Left forelimb (tissue), 1 donor: Measurements from ENCODE around the gene AADACL2.
"Not testable (repeated sequence)": the region's sequence is repeated elsewhere in the genome, so short reads cannot be mapped to it uniquely, and the experiment has no call there.

Experiments used
- DNase-seq: peaks from one replicate; pipeline ENCODE4 v3.0.0-alpha.2; 2018; ENCODE audit warnings: low spot score

Gene AADACL2, protein sequence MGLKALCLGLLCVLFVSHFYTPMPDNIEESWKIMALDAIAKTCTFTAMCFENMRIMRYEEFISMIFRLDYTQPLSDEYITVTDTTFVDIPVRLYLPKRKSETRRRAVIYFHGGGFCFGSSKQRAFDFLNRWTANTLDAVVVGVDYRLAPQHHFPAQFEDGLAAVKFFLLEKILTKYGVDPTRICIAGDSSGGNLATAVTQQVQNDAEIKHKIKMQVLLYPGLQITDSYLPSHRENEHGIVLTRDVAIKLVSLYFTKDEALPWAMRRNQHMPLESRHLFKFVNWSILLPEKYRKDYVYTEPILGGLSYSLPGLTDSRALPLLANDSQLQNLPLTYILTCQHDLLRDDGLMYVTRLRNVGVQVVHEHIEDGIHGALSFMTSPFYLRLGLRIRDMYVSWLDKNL

DNA sequence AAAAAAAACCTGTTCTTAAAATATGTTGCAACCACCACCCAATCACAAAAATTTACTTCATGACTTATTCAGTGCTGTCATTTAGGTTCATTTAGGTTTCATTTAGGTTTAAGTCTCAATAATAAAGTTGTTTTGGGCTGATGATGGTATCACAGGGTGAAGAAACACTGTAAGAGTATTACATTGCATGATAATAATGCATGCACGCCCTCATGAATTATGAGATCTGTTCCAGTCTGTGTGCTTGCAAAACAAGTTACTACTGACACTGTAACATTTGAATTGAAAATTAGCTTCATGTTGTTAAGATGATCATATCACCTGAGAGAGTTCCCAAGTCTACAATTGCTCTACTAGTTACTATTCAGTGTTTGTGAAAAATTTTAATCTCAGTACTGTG lies at the start of gene AADACL2:
Gene AADACL2, plus strand, starts transcription at position 315 of the 400 bp plus-strand sequence. CDS start 109 bp downstream, outside the sequence.
- no peak for DNase-seq

DNA sequence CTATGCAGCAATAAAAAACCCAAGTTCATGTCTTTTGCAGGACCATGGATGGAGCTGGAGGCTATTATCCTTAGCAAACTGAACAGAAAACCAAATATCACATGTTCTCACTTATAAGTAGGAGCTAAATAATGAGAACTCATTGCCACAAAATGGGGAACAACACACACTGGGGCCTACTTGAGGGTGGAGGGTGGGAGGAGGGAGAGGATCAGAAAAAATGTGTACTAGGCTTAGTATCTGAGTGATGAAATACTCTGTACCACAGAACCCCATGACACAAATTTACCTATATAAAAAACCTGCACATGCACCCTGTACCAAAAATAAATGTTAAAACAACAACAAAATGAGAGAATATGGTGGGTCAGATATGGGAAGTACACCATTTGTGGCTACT lies 49.6 kb upstream of the AADACL2 start:
- DNase-seq = no peak

DNA sequence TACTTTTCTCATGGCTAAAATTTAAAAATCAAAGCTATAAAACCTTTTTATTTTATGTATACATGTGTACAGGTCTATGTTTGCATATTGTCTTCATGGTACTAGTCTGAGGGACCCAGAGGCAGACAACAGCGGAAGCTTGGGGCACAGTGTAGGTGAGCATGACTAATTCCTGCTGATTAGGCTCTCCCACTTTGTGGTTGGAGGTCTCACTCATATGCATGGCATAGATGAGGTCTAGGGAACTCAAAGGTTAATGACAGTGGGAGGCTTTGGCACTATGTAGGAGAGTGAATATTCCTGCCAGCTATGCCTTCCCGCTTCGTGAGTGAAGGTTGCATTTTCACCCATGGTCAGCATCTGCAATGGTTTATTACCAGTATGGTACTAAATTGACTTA lies 47.5 kb upstream of the AADACL2 start:
- no peak for DNase-seq

DNA sequence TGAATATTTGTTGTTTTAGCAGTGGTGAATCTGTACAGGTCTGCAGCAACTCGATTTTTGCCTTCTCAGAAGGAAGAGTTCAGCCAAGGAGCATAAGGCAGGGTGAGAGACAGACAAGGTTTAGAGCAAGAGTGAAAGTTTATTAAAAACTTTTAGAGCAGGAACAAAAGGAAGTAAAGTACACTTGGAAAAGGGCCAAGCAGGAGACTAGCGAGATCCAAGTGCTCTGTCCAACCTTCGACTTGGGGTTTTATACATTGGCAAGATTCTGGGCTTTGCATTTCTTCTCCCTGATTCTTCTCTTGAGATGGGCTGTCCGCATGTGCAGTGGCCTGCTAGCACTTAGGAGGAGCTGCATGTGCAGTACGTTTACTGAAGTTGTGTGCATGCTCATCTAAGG lies 46.7 kb upstream of the AADACL2 start:
- no peak for DNase-seq

DNA sequence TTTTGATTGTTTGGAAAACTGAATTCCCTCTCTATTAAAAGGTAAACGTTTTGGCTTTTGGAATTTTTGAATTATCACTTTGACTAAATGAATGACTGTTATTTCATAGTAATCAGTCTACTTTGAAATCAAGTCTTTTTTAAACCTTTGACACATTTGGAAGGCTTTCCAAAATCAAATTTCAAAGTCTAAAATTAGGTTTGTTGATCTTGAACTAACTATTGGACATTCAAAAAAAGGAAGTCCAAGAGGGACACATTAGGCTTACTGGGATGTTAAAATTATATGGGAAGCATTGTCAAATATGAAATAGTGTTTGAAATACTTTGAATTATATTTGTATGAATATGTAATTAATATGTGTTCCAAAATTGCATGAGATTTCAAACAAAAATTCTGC lies 45.2 kb upstream of the AADACL2 start:
- DNase-seq = no peak

DNA sequence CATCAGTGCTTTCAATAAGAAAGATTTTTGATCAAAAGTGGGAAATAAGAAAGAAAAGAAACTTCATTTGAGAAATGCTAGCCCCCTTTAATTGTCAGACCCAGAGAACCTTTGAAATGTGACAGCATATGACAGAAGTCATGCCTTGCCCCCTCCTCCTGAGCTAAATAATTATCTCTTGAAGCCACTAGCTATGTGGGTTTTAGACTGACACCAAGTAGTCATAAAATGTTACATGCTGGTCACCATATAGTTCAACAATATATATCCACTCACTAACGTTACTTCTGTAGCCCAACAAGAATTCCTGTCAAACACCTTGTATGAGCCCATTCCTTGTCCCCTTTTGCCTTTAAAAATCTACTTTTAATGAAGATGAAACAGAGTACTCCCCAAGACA lies 43.1 kb upstream of the AADACL2 start:
- DNase-seq = no peak

DNA sequence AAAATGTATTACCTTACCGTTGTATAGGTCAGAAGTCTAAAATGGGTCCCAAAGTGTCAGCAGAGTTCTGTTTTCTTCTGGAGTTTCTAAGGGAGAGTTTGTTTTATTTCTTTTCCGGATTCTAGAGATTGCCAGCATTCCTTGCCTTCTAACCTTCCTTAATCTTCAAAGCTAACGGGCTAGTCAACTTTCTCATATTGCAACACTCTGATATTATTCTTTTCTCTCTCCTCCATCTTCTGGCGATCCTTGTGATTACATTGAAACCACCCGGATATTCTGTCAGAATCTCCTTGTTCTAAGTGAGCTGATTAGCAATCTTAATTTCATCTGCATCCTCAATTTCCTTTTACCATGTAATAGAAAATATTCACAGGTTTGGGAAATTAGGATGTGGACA lies 36.2 kb upstream of the AADACL2 start:
- no peak for DNase-seq

DNA sequence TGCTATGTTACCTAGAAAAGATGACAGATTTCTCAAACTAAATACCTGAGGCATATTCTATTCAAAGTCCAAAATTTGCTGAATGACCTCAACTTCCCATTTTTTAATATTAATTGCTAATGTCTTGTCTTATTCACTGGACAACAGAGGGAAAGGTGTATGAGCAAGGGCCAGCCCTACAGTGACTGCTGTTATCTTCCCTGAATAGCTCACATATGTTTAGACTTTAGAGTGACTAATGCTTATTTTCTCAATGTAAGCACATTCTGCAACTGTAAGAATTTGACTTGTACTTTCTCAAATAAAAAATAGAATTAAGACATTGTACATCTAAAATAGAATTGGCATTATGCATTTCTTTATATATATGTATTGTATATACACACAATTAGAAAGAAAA lies 26.5 kb upstream of the AADACL2 start:
- no peak for DNase-seq

DNA sequence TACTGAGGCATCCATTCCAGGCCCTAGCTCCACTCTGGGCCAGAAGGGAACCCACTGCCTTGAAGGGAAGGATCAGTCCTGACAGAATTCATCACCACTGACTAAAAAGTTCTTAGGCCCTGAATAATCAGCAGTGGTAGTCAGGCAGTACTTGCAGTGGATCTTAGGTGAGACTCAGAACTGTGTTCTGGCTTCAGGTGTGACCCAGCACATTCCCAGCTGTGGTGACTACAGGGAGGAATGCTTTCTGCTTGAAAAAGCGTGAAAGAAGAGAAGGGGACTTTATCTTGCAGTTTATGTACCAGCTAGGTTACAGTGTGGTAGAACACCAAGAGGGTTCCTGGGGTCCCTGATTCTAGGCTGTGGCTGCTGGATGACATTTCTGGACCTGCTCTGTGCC lies 24.9 kb upstream of the AADACL2 start:
- DNase-seq = no peak

DNA sequence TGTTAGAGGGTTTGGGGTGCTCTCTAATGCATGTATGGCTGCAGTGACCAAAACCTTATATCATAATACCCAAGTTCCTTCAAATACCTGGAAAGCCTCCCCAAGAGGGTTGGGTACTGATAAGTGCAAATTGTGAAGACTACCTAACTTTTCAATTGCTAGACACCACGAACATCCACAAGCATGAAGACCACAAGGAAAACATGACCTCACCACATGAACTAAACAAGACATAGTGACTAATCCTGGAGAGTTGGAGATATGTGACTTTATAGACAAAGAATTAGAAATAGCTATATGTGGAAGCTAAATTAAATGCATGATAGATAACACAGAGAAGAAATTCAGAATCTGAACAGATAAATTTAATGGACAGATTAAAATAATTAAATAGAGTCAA lies 23.9 kb upstream of the AADACL2 start:
- DNase-seq = no peak

DNA sequence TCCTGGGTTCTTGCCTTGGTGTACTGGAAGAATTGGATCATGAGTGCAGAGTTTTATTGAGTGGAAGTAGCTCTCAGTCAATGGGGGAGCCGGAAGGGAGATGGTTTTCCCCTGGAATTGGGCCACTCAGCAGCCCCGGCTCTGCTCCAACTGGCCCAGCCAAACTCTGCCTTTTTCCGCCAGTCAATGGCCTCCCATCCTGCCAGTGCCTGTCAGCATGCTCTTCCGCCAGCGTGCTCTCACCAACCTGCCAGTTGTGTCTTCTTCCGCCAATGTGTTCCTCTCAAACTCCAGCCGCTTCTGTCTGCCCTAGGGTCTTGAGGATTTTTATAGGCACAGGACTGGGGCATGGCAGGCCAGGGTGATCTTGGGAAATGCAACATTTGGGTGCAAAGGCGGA lies 12.4 kb upstream of the AADACL2 start:
- DNase-seq = no peak

DNA sequence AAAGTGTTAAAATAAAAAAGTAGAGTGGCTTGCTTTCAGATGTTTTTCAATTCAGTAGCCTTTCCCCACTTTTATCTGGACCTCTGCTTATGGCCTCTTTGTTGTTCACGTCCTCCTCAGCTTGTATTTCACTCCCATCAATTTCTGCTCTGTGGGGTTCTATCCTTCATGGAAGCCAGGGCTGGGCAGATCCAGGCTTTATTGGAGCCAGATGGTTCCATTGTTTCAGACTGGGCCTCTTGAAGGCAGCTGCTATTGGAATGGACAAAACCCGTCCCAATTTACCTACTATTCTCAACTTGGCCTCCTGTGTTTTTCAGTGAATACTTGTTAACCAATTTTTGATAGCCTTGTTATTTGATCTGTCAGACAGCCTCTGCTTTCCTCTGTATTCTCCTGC lies 10.9 kb upstream of the AADACL2 start:
- no peak for DNase-seq

DNA sequence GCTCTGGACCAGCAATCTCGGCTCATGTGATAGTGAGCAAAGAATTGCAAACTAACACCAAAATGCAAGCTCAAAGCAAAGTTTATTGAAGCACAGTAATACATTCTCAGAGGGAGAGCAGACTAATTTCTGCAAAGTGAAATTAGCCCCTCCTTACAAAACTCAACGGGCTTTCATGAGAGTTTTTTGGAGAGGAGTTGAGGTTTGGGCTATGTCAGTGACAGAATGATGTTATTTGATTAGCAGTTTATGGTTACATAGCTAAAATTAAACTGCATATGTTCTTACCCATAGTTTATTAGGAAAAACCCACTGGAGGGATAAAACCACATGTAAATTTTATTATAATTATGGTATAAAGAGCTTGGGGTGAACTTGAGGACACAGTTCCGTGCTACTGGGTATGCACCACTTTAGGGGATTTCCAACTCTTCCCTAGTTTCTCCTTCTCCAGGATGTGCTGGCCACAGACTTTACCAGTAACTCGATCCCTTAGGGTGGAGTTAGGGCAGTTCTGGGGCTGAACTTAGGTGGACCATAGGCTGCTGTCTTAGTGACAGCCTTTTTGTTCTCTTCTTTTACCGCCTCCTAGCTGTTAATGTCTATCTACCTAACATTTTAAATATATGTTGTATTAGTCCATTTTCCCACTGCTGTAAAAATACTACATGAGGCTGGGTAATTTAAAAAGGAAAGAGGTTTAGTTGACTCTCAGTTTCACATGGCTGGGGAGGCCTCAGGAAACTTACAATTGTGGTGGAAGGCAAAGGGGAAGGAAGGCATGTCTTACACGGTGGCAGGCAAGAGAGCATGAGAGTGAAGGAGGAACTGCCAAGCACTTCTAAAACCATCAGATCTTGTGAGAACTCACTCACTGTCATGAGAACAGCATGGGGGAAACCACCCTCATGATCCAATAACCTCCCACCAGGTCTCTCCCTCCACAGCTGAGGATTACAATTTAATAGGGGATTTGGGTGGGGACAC lies 8.9 kb upstream of the AADACL2 start:
- no peak for DNase-seq

DNA sequence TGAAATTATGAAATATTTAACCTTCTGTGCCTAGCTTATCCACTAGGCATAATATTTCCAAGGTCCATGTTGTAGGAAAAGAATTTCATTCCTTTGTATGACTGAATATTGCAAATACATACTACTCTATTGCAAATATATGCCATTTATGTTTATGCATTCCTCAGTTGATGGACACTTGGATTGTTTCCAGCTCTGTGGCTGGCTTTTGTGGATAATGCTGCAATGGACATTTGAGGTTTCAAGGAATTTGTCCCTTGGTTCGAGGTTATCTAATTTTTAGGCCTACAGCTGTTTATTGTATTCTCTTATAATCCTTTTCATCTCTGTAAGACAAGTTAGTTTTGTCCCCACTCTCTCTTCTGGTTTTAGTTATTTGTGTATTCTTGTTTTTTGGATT lies 7.7 kb upstream of the AADACL2 start:
- DNase-seq = no peak

DNA sequence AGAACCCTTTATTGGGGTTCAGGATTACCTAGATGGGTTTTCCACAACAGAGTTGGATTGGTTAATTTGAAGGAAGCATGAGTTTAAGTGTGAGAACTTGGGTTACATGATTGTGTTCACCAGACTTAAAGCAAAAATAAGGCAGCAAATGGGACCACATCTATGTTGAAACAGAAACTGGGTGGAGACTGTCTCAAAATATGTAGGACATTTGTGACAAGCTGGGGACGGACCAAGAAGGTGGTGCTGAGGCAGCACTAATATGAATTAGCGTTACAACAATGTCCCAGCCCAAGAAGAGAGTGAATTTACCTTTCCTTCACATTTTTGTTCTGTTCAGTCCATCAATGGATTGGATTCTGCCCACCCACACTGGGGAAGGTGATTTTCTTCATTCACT lies 866 bp upstream of the AADACL2 start:
- DNase-seq = no peak

DNA sequence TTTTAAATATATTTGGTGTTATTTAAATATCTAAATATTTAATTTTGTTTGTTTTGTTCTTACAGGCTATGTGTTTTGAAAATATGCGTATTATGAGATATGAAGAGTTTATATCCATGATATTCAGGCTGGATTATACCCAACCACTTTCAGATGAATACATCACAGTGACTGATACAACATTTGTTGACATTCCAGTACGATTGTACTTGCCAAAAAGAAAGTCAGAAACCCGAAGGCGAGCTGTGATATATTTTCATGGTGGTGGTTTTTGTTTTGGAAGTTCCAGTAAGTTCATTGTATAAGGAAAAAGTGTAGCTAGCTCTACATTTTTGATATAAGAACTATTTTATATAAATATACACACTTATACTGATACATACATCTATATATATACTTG lies 6.9 kb downstream of the AADACL2 start:
- no peak for DNase-seq

DNA sequence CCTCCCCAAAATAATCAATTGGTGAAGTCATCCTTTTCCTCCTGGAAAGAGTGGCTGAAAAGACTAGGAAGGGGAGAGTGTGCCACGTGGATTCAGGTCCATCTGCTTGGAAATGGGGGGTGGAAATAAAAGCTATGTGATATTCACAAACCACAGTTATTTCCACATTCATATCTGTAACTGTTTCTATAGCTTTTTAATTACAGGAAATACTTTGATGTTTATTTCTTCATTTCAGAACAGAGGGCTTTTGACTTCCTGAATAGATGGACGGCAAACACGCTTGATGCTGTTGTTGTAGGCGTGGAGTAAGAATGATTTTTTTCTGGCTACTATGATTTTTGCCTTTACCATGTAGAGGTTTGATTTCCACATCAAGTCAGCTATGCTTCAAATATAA lies 10.1 kb downstream of the AADACL2 start:
- DNase-seq = no peak

DNA sequence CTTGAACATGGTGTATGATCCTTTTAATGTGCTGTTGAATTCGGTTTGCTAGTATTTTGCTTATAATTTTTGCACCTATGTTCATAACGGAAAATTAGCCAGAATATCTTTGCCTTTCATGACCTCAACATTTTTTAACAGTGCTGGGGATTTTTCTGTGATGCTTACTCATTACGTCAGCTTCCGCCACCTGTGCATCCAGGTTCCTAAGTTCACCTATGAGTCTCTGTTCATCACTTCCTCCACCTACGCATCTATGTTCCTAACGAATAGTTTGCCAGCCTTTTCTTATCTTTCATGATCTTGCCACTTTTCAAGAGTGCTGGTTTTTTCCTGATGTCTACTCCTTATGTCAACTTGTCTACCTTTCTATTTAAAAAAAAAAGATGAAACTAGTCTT lies 16.5 kb downstream of the AADACL2 start:
- DNase-seq = no peak

DNA sequence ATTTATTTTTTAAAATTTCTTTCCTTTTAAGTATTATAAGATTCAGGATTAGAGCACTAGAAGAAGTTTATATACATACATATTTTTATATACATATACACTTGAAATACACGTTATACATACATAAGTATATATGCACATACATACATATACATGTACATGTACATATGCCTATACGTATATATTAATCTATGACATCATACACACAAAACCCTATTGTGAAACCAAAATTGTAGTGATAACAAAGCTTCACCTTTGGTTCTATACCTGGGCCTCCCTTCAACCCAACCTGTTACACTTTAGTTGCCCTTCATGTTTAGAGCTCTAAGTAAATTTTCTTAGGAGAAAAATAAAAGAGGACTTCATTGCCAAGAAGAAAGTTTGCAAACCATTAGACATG lies 17.0 kb downstream of the AADACL2 start:
- DNase-seq = no peak

DNA sequence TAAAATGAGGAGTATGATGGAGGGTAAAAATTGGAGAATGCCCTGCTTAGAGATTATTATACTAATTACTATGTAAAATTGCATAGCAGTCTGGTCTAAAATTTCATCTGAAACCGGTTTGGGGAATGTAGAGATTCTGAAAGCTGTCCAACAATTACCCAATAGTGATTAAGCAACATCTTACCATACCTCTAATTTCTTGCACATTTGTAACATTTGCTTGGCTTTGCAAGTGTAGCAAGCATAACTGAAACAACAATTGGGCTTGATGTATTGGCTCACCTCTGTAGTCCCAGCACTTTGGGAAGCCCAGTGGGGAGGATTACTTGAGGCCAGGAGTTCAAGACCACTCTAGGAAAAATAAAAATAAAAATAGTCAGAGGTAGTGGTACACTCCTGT lies 17.4 kb downstream of the AADACL2 start:
- DNase-seq = no peak

DNA sequence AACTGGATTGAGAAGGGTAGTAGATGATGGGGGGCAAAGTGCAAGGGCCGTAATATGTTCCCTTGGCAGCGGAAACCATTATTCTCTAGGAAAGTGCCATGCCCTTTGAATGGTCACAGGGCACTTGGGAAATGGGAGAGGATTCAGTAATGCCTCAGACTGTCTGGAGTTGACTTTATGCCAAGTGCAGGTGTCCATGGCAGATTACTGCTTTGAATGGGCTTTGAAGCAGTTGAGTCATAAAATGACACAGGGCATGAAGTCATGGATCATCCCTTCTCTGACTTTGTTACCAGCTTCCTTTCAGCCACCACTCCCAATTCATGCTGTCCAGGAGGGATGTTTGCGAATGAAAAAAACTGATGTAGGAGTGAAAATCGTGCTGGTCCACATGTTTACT lies 20.1 kb downstream of the AADACL2 start:
- no peak for DNase-seq

DNA sequence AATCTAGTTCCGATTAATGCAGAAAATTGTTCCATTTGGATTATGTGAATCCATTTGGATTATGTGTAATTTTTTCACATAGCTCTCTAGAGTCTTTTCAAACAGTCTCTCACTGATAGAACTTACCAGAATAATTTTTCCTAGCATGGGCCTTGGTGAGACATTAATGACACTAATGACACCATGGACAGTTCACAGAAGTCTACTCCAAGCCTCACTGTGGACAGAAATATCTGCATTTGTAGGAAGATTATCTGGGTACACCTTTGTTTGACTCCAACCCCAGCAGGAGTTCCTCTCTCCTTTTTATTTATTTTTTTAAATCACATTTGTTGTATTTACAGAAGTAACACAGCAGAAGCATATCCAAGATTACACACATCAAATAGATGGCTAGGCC lies 27.9 kb downstream of the AADACL2 start:
- DNase-seq = no peak

DNA sequence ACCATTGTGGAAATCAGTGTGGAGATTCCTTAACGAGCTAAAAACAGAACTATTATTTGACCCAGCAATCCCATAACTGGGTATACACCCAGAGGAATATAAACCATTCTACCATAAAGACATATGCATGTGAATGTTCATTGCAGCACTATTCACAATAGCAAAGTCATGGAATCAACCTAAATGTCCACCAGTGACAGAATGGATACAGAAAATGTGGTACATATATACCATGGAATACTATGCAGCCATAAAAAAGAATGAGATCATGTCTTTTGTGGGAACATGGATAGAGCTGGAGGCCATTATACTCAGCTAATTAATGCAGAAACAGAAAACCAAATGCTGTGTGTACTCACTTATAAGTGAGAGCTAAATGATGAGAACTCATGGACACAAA lies 31.0 kb downstream of the AADACL2 start:
- DNase-seq = not testable (repeated sequence)
